IPS DF 6.9 (cell line): Measurements from ENCODE around the gene PUS7L.
"Not testable (repeated sequence)": the region's sequence is repeated elsewhere in the genome, so short reads cannot be mapped to it uniquely, and the experiment has no call there.

Experiments used
- DNase-seq: peaks from one replicate; pipeline ENCODE4 v3.0.0-alpha.2; 2013; ENCODE audit warnings: low read depth, low spot score
- H3K27ac ChIP-seq: one replicate; pipeline ENCODE4 v1.5.1; 2013; ENCODE audit warnings: low read length, control low read depth
- H3K27me3 ChIP-seq: 2 replicates; pipeline ENCODE4 v1.6.1; 2013; ENCODE audit warnings: mild to moderate bottlenecking, low read length; ENCODE audit not compliant: control insufficient read depth, insufficient read depth
- H3K36me3 ChIP-seq: 2 replicates; pipeline ENCODE4 v1.6.1; 2013; ENCODE audit warnings: low read length; ENCODE audit not compliant: control insufficient read depth, insufficient read depth
- H3K4me1 ChIP-seq: 2 replicates; pipeline ENCODE4 v1.6.1; 2013; ENCODE audit warnings: low read length; ENCODE audit not compliant: control insufficient read depth, insufficient read depth
- H3K4me3 ChIP-seq: 2 replicates; pipeline ENCODE4 v1.5.1; 2013; ENCODE audit warnings: mild to moderate bottlenecking, low read length
- H3K9me3 ChIP-seq: 2 replicates; pipeline ENCODE4 v1.6.1; 2013; ENCODE audit warnings: low read length, inconsistent platforms; ENCODE audit not compliant: control insufficient read depth, insufficient read depth
- WGBS: extraction: QIAGEN DNeasy Blood & Tissue Kit; methylation state at CpG from one replicate; pipeline ENCODE4 v1.1.7; 2013; ENCODE audit warnings: mixed read lengths, missing lambda C conversion rate; ENCODE audit not compliant: insufficient read length, insufficient coverage; 5-methylcytosine and 5-hydroxymethylcytosine counted together

The PUS7L gene

GRCh38 chr12:43722621-43723020 is 36.0 kb downstream of the PUS7L start:
- Histone ChIP-seq H3K36me3 (no peaks in the 10 kb centered on the region), H3K27ac (no peak overlapping the region), H3K4me3 (no peak overlapping the region), H3K9me3 (no peaks in the 10 kb centered on the region), H3K27me3 (no peaks in the 10 kb centered on the region), H3K4me1 (no peaks in the 10 kb centered on the region)
- DNase-seq, result no peak

GRCh38 chr12:43711348-43711747 is 47.2 kb downstream of the PUS7L start:
- DNase-seq, result no peak
- Histone ChIP-seq H3K4me1 (no peaks in the 10 kb centered on the region), H3K9me3 (no peaks in the 10 kb centered on the region), H3K27ac (no peak overlapping the region), H3K27me3 (no peaks in the 10 kb centered on the region), H3K36me3 (no peaks in the 10 kb centered on the region), H3K4me3 (no peak overlapping the region)
- no CpG with 5 or more reads among the region's 2 CpGs for WGBS

DNA sequence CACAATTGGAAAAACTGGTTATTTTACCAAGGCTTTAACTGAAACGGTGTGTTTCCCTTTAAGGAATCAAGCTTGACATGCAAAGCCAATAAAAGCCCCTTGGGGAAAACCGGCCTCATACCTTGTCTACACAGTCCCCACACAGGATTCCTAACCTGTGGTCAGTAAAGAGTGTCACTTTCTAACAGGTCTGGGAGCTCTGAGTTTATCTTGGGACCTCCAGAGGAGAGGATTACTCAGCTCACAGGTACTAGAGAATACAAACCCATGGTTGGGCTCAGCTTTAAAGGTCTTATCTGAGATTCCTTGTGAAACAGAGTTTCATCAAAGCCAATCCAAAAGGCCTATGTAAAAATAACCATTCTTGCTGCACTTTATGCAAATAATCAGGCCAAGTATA is 54.8 kb downstream of the PUS7L start:
- not testable (repeated sequence) for DNase-seq, H3K36me3 ChIP-seq, H3K27ac ChIP-seq, H3K27me3 ChIP-seq, H3K4me3 ChIP-seq, H3K4me1 ChIP-seq, H3K9me3 ChIP-seq
- whole genome bisulfite sequencing, result no CpG with 5 or more reads among the region's 2 CpGs

DNA sequence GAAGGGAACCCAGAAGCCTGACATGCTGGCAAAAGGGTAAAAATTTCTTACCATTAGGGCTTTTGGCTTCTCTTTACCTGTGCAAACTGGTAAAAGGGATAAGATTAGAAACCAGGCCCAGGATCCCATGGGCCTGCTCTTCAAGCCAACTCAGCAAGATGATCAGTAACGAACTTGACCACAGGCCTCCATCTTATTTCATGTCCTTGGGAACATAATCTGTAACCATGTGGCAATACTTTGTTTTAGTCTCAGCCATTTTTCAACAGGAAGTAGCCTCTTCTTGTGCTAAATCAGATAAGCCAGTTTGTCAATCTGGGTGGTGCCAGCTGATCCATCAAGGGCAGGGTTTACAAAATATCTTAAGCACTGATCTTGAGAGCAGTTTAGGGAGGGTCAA is 57.4 kb downstream of the PUS7L start:
- H3K4me3 ChIP-seq, H3K27ac ChIP-seq, H3K9me3 ChIP-seq, H3K4me1 ChIP-seq, DNase-seq, H3K27me3 ChIP-seq, H3K36me3 ChIP-seq: not testable (repeated sequence)
- WGBS, result no CpG with 5 or more reads among the region's 1 CpG

- no CpG with 5 or more reads among the region's 3 CpGs for WGBS
- no peaks in the 10 kb centered on the region for H3K9me3 ChIP-seq
- DNase-seq, result no peak
Observed at GRCh38 chr12:43696154-43696553, 62.4 kb downstream of the PUS7L start.

DNA sequence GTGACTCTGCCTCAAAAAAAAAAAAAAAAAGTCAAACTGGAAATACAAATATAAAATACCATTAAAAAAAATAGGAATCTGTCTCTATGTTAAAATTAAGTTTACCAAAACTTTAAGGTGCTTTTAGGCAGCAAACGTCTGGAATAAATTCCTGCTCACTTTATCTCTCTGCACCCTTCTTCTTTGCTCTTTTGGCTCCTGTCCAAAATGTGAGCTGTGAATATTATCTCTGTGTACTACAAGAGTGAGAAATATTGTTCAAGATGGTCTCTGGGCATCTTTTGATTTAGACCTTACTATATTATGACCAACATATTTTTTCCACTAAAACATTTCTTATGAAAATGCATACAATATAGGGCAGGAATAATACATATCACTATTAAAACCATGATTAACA is 63.7 kb downstream of the PUS7L start:
- Histone ChIP-seq H3K36me3 (no peaks in the 10 kb centered on the region), H3K27me3 (no peaks in the 10 kb centered on the region), H3K9me3 (no peaks in the 10 kb centered on the region), H3K27ac (no peak overlapping the region), H3K4me3 (no peak overlapping the region), H3K4me1 (no peaks in the 10 kb centered on the region)
- no peak for DNase-seq
- no CpG with 5 or more reads among the region's 1 CpG for WGBS

More at GRCh38 chr12:43696154-43696553, 62.4 kb downstream of the PUS7L start:
- Histone ChIP-seq H3K27ac (no peak overlapping the region), H3K27me3 (no peaks in the 10 kb centered on the region), H3K36me3 (no peaks in the 10 kb centered on the region), H3K4me3 (no peak overlapping the region), H3K4me1 (no peaks in the 10 kb centered on the region)

GRCh38 chr12:43692064-43692463 is 66.5 kb downstream of the PUS7L start:
- no peaks in the 10 kb centered on the region for H3K36me3 ChIP-seq
- no peak for DNase-seq
- H3K27ac ChIP-seq, result no peak overlapping the region
- no peaks in the 10 kb centered on the region for H3K27me3 ChIP-seq
- no peak overlapping the region for H3K4me3 ChIP-seq
- WGBS, result no CpG with 5 or more reads among the region's 1 CpG
- no peaks in the 10 kb centered on the region for H3K4me1 ChIP-seq
- H3K9me3 ChIP-seq, result no peaks in the 10 kb centered on the region

DNA sequence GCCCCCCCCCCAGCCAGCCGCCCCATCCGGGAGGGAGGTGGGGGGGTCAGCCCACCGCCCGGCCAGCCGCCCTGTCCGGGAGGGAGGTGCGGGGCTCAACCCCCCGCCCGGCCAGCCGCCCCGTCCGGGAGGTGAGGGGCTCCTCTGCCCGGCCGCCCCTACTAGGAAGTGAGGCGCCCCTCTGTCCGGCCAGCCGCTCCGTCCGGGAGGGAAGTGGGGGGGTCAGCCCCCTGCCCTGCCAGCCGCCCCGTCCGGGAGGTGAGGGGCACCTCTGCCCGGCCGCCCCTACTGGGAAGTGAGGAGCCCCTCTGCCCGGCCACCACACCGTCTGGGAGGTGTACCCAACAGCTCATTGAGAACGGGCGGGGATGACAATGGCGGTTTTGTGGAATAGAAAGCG is 73.1 kb downstream of the PUS7L start:
- DNase-seq, H3K4me3 ChIP-seq: not testable (repeated sequence)

DNA sequence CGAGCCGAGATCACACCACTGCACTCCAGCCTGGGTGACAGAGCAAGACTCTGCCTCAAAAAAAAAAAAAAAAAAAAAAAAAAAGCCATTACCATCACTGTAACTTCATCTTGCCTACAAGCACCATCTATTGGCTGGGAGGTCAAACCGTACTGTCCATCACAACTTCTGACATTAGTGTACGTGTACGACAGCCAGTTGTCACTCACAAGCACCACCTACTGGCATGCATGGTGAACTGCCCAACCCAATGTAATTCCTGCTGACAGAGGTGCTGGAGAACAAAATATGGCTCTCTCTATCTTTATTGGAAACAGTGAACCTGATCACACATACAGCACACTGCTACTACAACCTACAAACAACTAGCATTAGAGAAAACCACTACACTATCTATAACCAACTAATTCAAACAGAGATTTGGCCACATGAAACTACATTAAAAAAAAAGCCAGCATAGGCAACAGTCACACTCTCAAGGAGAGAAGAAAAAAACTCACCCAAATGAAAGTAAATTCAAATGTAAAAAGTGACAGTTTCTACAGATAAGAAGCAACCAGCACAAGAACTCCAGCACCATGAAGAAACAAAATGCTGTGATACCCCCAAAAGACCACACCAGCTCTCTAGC is 82.3 kb downstream of the PUS7L start:
- DNase-seq, result peak; percentile 16
- no peaks in the 10 kb centered on the region for H3K27me3 ChIP-seq
- no CpG with 5 or more reads among the region's 5 CpGs for WGBS
- H3K36me3 ChIP-seq, result no peaks in the 10 kb centered on the region
- H3K4me3 ChIP-seq, result no peak overlapping the region
- H3K4me1 ChIP-seq, result no peaks in the 10 kb centered on the region
- H3K9me3 ChIP-seq, result no peaks in the 10 kb centered on the region
- no peak overlapping the region for H3K27ac ChIP-seq

More for the DNA sequence above, 73.1 kb downstream of the PUS7L start:
- H3K36me3 ChIP-seq, H3K27me3 ChIP-seq, H3K9me3 ChIP-seq, H3K4me1 ChIP-seq, H3K27ac ChIP-seq: not testable (repeated sequence)
- no CpG with 5 or more reads among the region's 30 CpGs for WGBS

DNA sequence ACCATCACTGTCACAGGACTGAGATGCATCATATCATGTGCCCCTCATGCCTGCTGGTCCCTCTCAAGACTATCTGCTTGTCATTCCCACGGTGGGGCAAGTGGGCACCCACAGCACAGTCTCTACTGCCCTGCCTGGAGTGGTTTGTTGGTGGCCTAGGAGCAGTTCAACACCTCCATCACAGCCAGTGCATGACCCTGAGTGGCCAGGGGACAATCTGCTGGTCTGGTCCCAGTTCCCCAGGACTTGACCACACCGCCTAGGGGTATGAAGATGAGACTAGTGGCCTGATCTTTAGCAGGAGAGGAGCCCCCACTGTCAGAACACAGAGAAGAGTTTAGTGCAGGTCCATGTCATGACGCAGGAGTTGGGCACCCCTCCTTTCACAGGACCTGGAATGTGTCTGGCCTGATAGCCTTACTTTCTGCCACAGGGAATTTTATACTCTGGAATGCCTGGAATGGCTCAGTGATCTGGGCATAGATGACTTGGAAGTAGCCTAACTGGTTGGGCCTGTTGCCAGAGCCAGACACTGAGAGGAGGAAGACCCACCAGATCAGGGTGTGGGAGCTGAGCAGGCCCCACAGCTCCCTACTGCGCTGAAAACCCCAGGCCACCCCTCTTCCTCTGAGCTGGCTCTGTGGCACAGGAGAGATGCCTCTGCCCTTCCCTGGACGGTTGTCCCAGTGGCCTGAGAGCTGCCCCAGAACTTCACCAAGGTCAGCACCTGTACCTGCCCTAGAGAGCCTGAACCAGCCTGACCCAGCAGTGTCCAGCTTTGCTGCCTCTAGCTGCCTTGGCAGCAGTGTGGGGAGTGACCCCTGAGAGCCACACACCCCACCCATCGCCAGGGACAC is 83.3 kb downstream of the PUS7L start:
- Histone ChIP-seq H3K36me3 (no peaks in the 10 kb centered on the region), H3K4me1 (no peaks in the 10 kb centered on the region), H3K27ac (no peak overlapping the region), H3K27me3 (no peaks in the 10 kb centered on the region), H3K4me3 (no peak overlapping the region), H3K9me3 (no peaks in the 10 kb centered on the region)
- no peak for DNase-seq
- no CpG with 5 or more reads among the region's 6 CpGs for WGBS

- H3K4me1 ChIP-seq, result no peaks in the 10 kb centered on the region
- H3K36me3 ChIP-seq, result no peaks in the 10 kb centered on the region
- no peak for DNase-seq
- H3K27ac ChIP-seq, result no peak overlapping the region
- no peak overlapping the region for H3K4me3 ChIP-seq
- H3K9me3 ChIP-seq, result no peaks in the 10 kb centered on the region
- no CpG with 5 or more reads among the region's 2 CpGs for WGBS
- no peaks in the 10 kb centered on the region for H3K27me3 ChIP-seq
Observed at GRCh38 chr12:43669373-43669772, 89.2 kb downstream of the PUS7L start.
